Activated naive CD8-positive, alpha-beta T cell (primary cell): Measurements from ENCODE around the gene LCMT1.
A peak's percentile ranks its signal among the peaks of the same experiment; 100 is the strongest.
"Not testable (repeated sequence)": the region's sequence is repeated elsewhere in the genome, so short reads cannot be mapped to it uniquely, and the experiment has no call there.

Experiments
- H3K27ac Mint-ChIP-seq: one replicate; pipeline ENCODE4 v1.8.0; 2021; ENCODE audit warnings: mixed read lengths
- H3K27me3 Mint-ChIP-seq: one replicate; pipeline ENCODE4 v1.8.0; 2021; ENCODE audit warnings: mixed read lengths
- H3K36me3 Mint-ChIP-seq: one replicate; pipeline ENCODE4 v1.8.0; 2021; ENCODE audit warnings: mixed read lengths
- H3K4me1 Mint-ChIP-seq: one replicate; pipeline ENCODE4 v1.8.0; 2021; ENCODE audit warnings: low read depth, mixed read lengths
- H3K4me3 Mint-ChIP-seq: one replicate; pipeline ENCODE4 v1.8.0; 2021; ENCODE audit warnings: mild to moderate bottlenecking, mixed read lengths
- H3K9me3 Mint-ChIP-seq: one replicate; pipeline ENCODE4 v1.8.0; 2021; ENCODE audit warnings: low read depth, mixed read lengths

Gene LCMT1

DNA sequence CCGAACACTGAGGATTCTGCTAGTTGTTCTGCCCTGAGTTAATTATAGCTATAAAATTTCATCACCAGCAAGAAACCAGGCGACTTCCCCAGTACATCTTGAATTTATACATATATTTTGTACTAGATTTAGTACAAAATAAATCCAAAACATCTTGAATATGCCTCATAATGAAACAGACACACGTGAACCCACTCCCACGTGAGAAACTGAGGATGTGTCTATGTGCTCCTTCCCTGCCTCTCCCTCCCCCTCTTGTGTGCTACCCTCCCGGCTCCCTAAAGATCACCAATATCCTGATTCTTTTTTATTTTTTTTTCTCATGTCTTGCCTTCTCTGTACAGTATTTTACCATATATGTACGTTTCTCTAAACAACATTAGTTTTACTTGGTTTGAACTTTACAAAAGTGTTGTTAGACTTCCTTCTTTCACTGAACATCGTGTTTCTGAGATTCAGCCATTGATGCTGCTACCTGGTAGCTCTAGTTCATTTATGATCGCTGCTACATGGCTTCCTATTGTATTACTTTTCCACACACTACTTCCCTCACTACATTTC is 1.1 kb upstream of the LCMT1 start:
- Mint-ChIP-seq H3K4me3 (peak overlapping the region; percentile 97), H3K36me3 (peaks cover 4% of the 10 kb centered on the region), H3K27ac (peak overlapping the region; percentile 98), H3K27me3 (no peaks in the 10 kb centered on the region), H3K4me1 (peaks cover 62% of the 10 kb centered on the region), H3K9me3 (no peaks in the 10 kb centered on the region)

DNA sequence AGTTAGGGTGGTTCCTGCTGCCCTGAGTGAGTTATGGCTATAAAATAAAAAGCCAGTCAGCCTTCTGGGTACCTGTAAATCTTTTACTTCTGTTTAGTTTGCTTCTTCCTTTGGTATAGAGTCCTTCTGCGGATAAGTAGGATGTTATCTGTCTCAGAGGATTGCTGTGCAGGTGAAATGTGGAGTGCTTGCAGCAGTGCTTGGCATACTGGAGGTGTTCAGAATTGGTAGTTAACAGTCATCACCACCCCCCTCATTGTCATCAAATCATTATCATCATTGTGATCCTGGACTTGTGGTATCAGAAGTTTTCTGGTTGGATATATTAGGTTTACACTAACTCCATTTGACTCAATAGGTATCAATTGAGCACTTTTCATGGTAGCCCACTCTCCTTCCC is 2.6 kb downstream of the LCMT1 start:
- H3K4me3 Mint-ChIP-seq = no peak overlapping the region
- no peaks in the 10 kb centered on the region for H3K27me3 Mint-ChIP-seq
- H3K9me3 Mint-ChIP-seq = no peaks in the 10 kb centered on the region
- H3K4me1 Mint-ChIP-seq = peaks cover 56% of the 10 kb centered on the region
- no peak overlapping the region for H3K27ac Mint-ChIP-seq
- peaks cover 4% of the 10 kb centered on the region for H3K36me3 Mint-ChIP-seq

DNA sequence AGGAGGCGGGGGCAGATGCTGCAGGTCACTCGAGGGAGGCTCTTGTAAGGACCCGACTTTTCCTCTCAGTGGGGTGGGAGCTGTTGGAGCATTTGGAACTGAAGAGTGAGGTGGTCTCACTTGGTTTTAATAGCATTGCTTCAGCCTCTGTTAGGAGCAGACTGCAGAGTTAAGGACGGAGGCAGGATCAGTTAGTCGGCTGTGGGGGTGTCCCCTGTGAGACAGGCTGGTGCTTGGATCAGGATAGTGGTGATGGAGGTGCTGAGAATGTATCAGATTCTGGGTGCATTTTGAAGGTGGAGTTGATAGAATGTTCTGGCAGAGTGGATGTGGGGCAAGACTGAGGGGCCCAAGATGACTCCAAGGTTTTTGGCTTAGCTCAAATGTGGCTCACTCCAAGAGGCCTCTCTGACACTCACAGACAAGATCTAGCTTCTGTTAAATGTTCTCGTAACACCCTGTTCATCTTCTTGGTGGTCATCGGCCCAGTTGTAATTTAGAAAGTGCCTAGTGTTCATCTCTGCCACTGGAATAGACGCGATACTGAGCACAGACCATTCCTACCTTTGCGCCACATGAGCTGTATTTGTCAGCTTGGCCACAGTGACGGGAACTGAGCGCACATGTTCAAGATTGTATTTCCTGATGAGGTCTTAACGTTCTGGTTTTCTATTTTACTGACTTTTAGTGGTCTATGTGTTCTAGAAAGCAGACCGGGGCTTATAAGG is 7.5 kb downstream of the LCMT1 start:
- peak overlapping the region; percentile 66 for H3K27ac Mint-ChIP-seq
- no peak overlapping the region for H3K4me3 Mint-ChIP-seq
- H3K27me3 Mint-ChIP-seq = no peaks in the 10 kb centered on the region
- peaks cover 45% of the 10 kb centered on the region for H3K4me1 Mint-ChIP-seq
- no peaks in the 10 kb centered on the region for H3K9me3 Mint-ChIP-seq
- H3K36me3 Mint-ChIP-seq = peaks cover 4% of the 10 kb centered on the region

DNA sequence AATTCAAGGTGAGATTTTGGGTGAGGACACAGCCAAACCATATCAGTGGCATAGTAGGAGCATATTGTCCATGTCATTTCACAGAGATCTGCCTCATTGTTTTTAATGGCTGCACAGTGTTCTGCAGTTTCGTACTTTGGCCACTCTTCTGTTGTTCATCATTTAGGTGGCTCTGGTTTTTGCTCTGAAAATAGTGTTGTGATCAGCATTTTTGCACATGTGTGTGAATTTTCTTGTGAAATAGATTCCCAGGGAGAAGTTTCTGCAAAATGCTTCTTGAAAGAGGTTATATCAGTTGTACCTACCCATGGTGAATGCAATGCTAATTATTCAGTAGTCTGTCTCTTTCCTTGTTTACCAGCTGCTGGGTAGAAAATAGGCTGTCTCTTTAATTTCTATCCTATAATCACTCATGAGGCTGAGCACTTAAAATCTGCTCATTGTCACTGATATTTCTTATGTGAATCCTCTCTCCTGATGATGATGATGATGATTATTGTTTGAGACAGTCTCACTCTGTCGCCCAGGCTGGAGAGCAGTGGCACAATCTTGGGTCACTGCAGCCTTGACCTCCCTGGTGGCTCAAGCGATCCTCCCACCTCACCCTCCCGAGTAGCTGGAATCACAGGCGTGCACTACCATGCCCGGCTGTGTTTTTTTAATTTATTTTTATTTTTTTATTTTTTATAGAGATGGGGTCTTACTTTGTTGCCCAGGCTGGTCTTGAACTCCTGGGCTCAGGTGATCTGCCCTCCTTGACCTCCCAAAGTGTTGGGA is 10.5 kb downstream of the LCMT1 start:
- peaks cover 47% of the 10 kb centered on the region for H3K4me1 Mint-ChIP-seq

DNA sequence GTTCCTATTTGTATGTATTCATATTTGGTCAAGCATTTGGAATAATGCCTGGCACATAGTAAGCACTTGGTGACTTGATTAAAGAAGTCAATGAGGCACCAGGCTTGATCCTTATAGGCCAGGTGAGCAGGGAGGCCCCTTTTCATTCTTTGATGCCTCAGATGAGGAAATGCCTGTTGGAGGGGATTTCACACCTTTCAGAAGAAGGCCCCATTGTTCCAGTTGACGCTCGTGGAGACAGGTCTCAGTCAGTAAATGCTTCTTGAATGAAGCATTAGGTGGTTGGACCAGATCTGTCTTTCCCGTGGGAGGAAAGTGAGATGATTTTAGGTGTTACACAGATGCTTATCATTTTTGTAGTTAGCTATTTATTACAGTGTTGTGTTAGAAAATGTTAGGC is 13.0 kb downstream of the LCMT1 start:
- H3K4me1 Mint-ChIP-seq = peaks cover 38% of the 10 kb centered on the region
- H3K4me3 Mint-ChIP-seq = no peak overlapping the region
- no peaks in the 10 kb centered on the region for H3K9me3 Mint-ChIP-seq
- H3K27ac Mint-ChIP-seq = peak overlapping the region; percentile 22
- H3K27me3 Mint-ChIP-seq = no peaks in the 10 kb centered on the region
- H3K36me3 Mint-ChIP-seq = peaks cover 2% of the 10 kb centered on the region

More for the DNA sequence above, 10.5 kb downstream of the LCMT1 start:
- no peaks in the 10 kb centered on the region for H3K36me3 Mint-ChIP-seq
- no peaks in the 10 kb centered on the region for H3K27me3 Mint-ChIP-seq
- no peak overlapping the region for H3K4me3 Mint-ChIP-seq
- no peaks in the 10 kb centered on the region for H3K9me3 Mint-ChIP-seq
- no peak overlapping the region for H3K27ac Mint-ChIP-seq

DNA sequence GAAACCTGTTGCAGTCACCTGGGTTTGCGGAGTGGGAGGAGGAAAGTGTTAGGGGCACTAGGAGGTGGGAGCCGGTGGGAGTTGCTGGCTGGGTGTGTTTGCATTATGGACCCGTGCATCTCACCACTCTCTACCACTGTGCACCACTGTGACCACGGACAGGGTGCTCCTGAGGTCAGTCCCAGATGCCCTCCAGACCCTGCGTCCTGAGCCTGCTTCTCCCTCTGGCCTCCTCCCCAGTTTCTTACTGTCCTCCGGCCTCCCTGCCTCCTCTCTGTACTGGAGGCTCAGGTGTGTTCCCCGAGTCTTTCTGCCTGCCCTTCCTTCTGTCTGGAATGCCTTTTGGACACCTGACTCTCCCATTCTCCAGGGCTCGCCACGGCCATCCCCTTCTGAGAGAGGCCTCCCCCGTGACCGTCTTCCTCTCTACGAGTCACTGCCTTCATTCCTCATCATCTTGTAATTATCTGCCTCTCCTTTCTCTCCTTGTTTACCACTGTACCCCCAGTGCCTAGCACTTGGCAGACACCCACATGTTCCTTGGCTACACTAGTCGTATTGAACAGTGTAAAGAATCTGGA is 14.6 kb downstream of the LCMT1 start:
- not testable (repeated sequence) for H3K4me3 Mint-ChIP-seq, H3K27me3 Mint-ChIP-seq

DNA sequence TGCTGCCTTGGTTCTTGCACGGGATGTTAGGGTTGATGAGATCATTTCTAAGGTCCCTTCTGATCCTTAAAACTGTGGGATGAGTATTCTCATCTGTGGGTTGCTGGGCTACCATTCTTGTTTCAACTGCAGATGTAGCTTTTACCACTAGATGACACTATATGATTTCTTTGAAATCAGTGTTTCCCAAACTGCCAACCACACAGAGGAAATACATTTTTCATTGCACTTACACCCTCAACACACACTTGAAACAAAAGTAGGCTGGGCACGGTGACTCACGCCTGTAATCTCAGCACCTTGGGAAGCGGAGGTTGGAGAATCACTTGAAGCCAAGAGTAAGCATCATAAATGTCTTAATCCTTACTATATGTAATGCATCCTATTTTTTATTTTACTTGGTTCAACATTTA is 15.3 kb downstream of the LCMT1 start:
- Mint-ChIP-seq H3K4me1 (peaks cover 33% of the 10 kb centered on the region), H3K9me3 (no peaks in the 10 kb centered on the region)

More for the DNA sequence above, 14.6 kb downstream of the LCMT1 start:
- H3K9me3 Mint-ChIP-seq, H3K36me3 Mint-ChIP-seq: not testable (repeated sequence)
- Mint-ChIP-seq H3K27ac (peak overlapping the region; percentile 36), H3K4me1 (peaks cover 38% of the 10 kb centered on the region)

DNA sequence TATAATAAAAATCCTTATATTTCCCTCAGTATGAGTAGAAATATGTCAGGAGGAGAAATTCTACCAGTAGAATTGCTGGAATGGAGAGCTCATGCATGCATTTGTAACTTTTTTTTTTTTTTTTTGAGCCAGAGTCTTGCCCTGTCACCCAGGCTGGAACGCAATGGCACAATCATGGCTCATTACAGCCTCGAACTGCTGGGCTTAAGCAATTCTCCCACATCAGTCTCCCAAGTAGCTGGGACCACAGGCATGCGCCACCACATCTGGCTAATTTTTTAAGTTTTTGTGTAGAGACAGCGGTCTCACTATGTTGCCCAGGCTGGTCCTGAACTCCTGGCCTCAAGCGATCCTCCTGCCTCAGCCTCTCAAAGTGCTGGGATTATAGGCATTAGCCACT is 21.2 kb downstream of the LCMT1 start:
- not testable (repeated sequence) for H3K27ac Mint-ChIP-seq, H3K27me3 Mint-ChIP-seq, H3K36me3 Mint-ChIP-seq, H3K4me1 Mint-ChIP-seq, H3K9me3 Mint-ChIP-seq, H3K4me3 Mint-ChIP-seq

More for the DNA sequence above, 15.3 kb downstream of the LCMT1 start:
- no peak overlapping the region for H3K27ac Mint-ChIP-seq
- H3K36me3 Mint-ChIP-seq = peaks cover 2% of the 10 kb centered on the region
- H3K27me3 Mint-ChIP-seq = no peaks in the 10 kb centered on the region
- no peak overlapping the region for H3K4me3 Mint-ChIP-seq

DNA sequence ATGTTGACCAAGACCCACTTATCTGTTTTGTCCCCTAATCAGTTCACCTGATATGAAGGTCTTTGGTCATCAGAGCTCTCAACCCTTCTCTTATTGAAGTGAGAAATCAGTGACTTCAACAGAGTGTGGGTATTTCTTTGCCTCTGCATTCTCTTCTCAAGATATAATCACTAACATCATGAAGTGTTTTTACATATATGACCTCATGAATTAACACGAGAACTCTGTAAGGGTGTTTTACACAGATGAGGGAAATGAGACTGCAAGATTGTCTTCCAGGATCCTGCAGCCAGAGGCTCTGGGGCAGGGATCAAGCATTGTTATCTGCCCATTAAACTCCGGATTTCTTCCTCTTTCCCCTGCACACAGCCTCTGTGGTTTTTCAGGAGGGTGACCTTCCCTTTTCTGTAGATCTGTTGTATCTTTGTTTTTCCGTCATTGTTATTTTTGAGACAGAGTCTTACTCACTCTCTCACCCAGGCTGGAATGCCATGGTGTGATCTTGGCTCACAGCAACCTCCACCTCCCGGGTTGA is 22.7 kb downstream of the LCMT1 start:
- Mint-ChIP-seq H3K27me3 (no peaks in the 10 kb centered on the region), H3K4me1 (no peaks in the 10 kb centered on the region), H3K27ac (no peak overlapping the region), H3K4me3 (no peak overlapping the region), H3K9me3 (no peaks in the 10 kb centered on the region), H3K36me3 (peaks cover 2% of the 10 kb centered on the region)

DNA sequence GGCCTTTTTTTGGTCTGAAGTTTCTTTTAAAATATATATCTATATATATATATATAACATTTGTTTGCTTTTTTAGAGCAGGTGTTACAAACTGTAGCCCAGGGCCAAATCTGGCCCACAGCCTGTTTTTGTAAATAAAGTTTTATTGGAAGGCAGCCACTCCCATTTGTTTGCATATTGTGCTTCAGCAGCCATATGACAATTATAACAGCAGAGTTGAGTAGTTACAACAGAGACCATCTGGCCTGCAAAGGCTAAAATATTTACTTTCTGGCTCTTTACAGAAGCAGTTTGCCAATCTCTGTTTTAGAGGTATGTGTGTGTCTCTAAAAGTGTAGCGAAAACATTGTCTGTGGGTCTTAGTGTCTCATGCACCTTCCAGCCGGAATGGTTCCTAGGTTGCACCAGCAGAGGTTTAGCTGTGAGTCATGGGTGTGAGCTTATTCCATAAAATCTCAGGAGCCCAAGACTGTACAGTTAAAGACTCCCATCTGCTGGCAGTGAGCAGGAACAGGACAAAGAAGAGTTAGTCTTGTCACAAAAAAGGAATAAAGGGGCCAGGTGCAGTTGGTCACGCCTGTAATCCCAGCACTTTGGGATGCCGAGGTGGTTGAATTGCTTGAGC is 23.8 kb downstream of the LCMT1 start:
- no peaks in the 10 kb centered on the region for H3K27me3 Mint-ChIP-seq
- H3K4me1 Mint-ChIP-seq = no peaks in the 10 kb centered on the region
- H3K9me3 Mint-ChIP-seq = no peaks in the 10 kb centered on the region
- H3K27ac Mint-ChIP-seq = no peak overlapping the region
- peaks cover 8% of the 10 kb centered on the region for H3K36me3 Mint-ChIP-seq
- no peak overlapping the region for H3K4me3 Mint-ChIP-seq

DNA sequence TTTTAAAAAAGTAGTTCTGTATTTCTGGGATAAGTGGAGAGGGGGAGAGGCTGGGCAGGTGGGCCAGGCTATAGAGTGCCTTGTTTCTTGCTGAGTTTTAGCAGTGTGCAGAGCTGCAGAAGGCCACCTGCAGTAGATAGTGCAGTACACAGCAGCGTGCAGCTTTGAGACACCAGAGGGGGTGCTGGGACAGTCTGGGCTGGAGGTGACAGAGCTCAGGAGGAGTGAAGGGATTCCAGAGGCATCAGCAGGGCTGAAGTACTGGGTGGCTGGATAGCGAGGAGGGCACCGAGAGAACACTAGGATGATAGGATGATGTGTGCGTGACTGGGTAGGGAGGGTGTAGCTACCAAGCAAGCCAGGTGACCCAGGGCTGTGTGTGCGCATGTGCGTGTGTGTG is 26.6 kb downstream of the LCMT1 start:
- H3K27me3 Mint-ChIP-seq = no peaks in the 10 kb centered on the region
- H3K27ac Mint-ChIP-seq = no peak overlapping the region

DNA sequence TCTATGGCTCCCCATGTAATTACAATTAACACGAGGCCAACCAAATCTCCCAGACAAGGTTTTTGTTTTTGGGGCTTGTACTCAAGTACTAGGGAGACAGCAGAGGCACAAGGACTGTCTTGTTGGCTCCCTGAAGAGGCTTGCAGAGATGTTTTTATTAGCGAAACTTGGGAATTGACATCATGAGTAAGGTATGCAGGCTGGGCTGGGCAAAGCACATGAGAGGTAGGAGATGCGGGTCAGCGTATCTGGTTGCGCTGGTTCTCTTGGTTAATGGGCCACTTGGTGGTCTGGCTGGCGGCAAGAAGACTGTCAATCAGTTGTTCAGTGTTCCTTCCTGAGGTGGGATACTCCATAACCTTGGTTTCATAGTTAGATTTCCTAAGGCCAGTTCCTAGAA is 28.9 kb downstream of the LCMT1 start:
- no peak overlapping the region for H3K27ac Mint-ChIP-seq
- no peaks in the 10 kb centered on the region for H3K27me3 Mint-ChIP-seq
- H3K9me3 Mint-ChIP-seq = no peaks in the 10 kb centered on the region
- no peak overlapping the region for H3K4me3 Mint-ChIP-seq
- H3K36me3 Mint-ChIP-seq = peaks cover 11% of the 10 kb centered on the region
- H3K4me1 Mint-ChIP-seq = no peaks in the 10 kb centered on the region

More for the DNA sequence above, 26.6 kb downstream of the LCMT1 start:
- Mint-ChIP-seq H3K4me3 (no peak overlapping the region), H3K9me3 (no peaks in the 10 kb centered on the region), H3K4me1 (no peaks in the 10 kb centered on the region), H3K36me3 (peaks cover 12% of the 10 kb centered on the region)

DNA sequence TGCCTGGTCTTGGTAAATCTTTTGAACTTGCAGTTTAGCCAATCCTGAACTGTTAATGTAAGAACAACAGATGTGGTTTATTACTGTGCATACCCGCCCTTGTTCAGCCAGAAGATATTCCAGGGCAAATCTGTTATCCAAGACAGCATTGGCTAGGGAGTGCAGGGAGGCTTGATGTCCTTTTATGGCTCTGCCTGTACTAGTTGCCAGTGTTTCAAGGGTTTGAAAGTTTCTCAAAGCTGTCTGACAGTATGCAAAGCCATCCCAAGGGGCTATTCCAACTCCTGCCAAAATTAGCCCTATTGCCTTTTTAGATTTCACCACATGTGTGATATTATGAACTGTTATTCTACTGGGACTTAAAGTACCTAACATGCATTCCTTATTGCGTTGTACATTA is 30.1 kb downstream of the LCMT1 start:
- Mint-ChIP-seq H3K36me3 (peaks cover 11% of the 10 kb centered on the region), H3K27me3 (no peaks in the 10 kb centered on the region), H3K4me3 (no peak overlapping the region), H3K4me1 (no peaks in the 10 kb centered on the region), H3K27ac (no peak overlapping the region), H3K9me3 (no peaks in the 10 kb centered on the region)

DNA sequence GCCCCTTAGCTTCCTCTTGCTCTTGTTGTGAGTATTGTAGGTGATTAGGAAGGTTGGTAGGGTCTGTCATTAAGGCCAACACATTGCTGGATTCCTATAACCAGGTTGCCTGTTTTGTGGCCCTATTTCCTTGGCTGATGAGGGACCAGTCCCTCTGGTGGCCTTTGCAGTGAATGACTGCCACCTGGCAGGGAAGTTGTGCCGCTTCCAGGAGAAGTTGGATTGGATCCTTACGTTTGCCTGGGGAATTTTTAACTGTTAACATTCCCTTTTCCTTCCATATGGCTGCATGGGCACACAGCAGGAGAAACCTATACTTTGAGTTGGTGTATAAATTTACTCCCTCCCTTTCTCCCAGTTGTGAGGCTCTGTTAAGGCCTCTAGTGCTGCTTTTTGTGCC is 32.4 kb downstream of the LCMT1 start:
- Mint-ChIP-seq H3K27ac (no peak overlapping the region), H3K9me3 (no peaks in the 10 kb centered on the region), H3K4me3 (no peak overlapping the region), H3K36me3 (peaks cover 11% of the 10 kb centered on the region), H3K4me1 (no peaks in the 10 kb centered on the region), H3K27me3 (no peaks in the 10 kb centered on the region)
